Measurements from ENCODE around the gene UGT1A9.

UGT1A9 gene

GRCh38 chr2:233820774-233821105, 149.0 kb downstream of the UGT1A9 start:
- Histone ChIP-seq H3K4ac (ENCODE audit: low read depth, low read length) (no peak overlapping the region), H2BK120ac (ENCODE audit: insufficient read depth, low read length, poor library complexity) (no peak overlapping the region), H3K27ac (ENCODE audit: low read depth, low read length) (no peak overlapping the region), H3K79me2 (ENCODE audit: control insufficient read depth, insufficient read depth, low read length, poor library complexity) (no peaks in the 10 kb centered on the region), H4K8ac (ENCODE audit: low read depth, low read length) (no peak overlapping the region), H3K9ac (ENCODE audit: low read length) (no peak overlapping the region), H3K4me1 (ENCODE audit: control insufficient read depth in 1 of 2, insufficient read depth in 2 of 2, low read length in 2 of 2) (no peaks in the 10 kb centered on the region), H4K91ac (ENCODE audit: low read depth, low read length) (no peak overlapping the region), H2BK5ac (ENCODE audit: low read depth, low read length, poor library complexity) (no peak overlapping the region), H4K12ac (ENCODE audit: low read depth, low read length) (no peak overlapping the region), H3K79me1 (ENCODE audit: low read length) (no peaks in the 10 kb centered on the region), H2AFZ (ENCODE audit: insufficient read depth, low read length, poor library complexity) (no peak overlapping the region), H3K4me3 (ENCODE audit: low read depth, low read length) (no peak overlapping the region), H3K18ac (ENCODE audit: low read length) (no peak overlapping the region), H2BK12ac (ENCODE audit: low read length) (no peak overlapping the region), H3K9me3 (ENCODE audit: insufficient read depth, low read depth, low read length) (peaks cover 5% of the 10 kb centered on the region), H3K27me3 (ENCODE audit: insufficient read depth, low read length) (no peaks in the 10 kb centered on the region), H3K36me3 (ENCODE audit: control insufficient read depth in 1 of 2, insufficient read depth in 2 of 2, low read length in 2 of 2) (no peaks in the 10 kb centered on the region), H2AK5ac (ENCODE audit: low read length) (no peak overlapping the region), H3K23ac (ENCODE audit: low read length) (no peak overlapping the region), H3K4me2 (ENCODE audit: low read length) (no peak overlapping the region), H3K14ac (ENCODE audit: low read length) (no peak overlapping the region)
- no peak for DNase-seq
- no CpG with 5 or more reads among the region's 6 CpGs for WGBS (ENCODE audit: extremely low coverage, insufficient coverage, insufficient read length)

- no peaks in the 10 kb centered on the region for H3K79me2 ChIP-seq (ENCODE audit: control insufficient read depth, insufficient read depth, low read length, poor library complexity)
- no peak overlapping the region for H2BK120ac ChIP-seq (ENCODE audit: insufficient read depth, low read length, poor library complexity)
- H3K9ac ChIP-seq (ENCODE audit: low read length) = no peak overlapping the region
- no peak overlapping the region for H3K27ac ChIP-seq (ENCODE audit: low read depth, low read length)
- H3K4me2 ChIP-seq (ENCODE audit: low read length) = no peak overlapping the region
- H3K4me1 ChIP-seq (ENCODE audit: control insufficient read depth in 1 of 2, insufficient read depth in 2 of 2, low read length in 2 of 2) = no peaks in the 10 kb centered on the region
- no peaks in the 10 kb centered on the region for H3K36me3 ChIP-seq (ENCODE audit: control insufficient read depth in 1 of 2, insufficient read depth in 2 of 2, low read length in 2 of 2)
- WGBS (ENCODE audit: extremely low coverage, insufficient coverage, insufficient read length) = no CpG with 5 or more reads among the region's 3 CpGs
- H3K4me3 ChIP-seq (ENCODE audit: low read depth, low read length) = no peak overlapping the region
- H3K23ac ChIP-seq (ENCODE audit: low read length) = no peak overlapping the region
- H4K91ac ChIP-seq (ENCODE audit: low read depth, low read length) = no peak overlapping the region
- H2AFZ ChIP-seq (ENCODE audit: insufficient read depth, low read length, poor library complexity) = no peak overlapping the region
- no peak for DNase-seq
- no peak overlapping the region for H3K18ac ChIP-seq (ENCODE audit: low read length)
- no peak overlapping the region for H4K12ac ChIP-seq (ENCODE audit: low read depth, low read length)
- H3K9me3 ChIP-seq (ENCODE audit: insufficient read depth, low read depth, low read length) = peaks cover 5% of the 10 kb centered on the region
- H2BK5ac ChIP-seq (ENCODE audit: low read depth, low read length, poor library complexity) = no peak overlapping the region
- no peaks in the 10 kb centered on the region for H3K27me3 ChIP-seq (ENCODE audit: insufficient read depth, low read length)
- H4K8ac ChIP-seq (ENCODE audit: low read depth, low read length) = no peak overlapping the region
- no peak overlapping the region for H2AK5ac ChIP-seq (ENCODE audit: low read length)
- no peak overlapping the region for H3K4ac ChIP-seq (ENCODE audit: low read depth, low read length)
- no peaks in the 10 kb centered on the region for H3K79me1 ChIP-seq (ENCODE audit: low read length)
- no peak overlapping the region for H2BK12ac ChIP-seq (ENCODE audit: low read length)
- no peak overlapping the region for H3K14ac ChIP-seq (ENCODE audit: low read length)
Measured at GRCh38 chr2:233821196-233821595, 149.5 kb downstream of the UGT1A9 start.

- H3K4me1 ChIP-seq (ENCODE audit: control insufficient read depth in 1 of 2, insufficient read depth in 2 of 2, low read length in 2 of 2) = no peaks in the 10 kb centered on the region
Measured at GRCh38 chr2:233821709-233822100, 150.0 kb downstream of the UGT1A9 start.

GRCh38 chr2:233822101-233822771, 150.5 kb downstream of the UGT1A9 start:
- H3K18ac ChIP-seq (ENCODE audit: low read length) = no peak overlapping the region
- DNase-seq = no peak
- no peak overlapping the region for H2BK12ac ChIP-seq (ENCODE audit: low read length)
- H3K79me1 ChIP-seq (ENCODE audit: low read length) = no peaks in the 10 kb centered on the region
- no peak overlapping the region for H3K4me3 ChIP-seq (ENCODE audit: low read depth, low read length)
- no peak overlapping the region for H3K4ac ChIP-seq (ENCODE audit: low read depth, low read length)
- H2AK5ac ChIP-seq (ENCODE audit: low read length) = no peak overlapping the region
- H2BK5ac ChIP-seq (ENCODE audit: low read depth, low read length, poor library complexity) = no peak overlapping the region
- H3K27ac ChIP-seq (ENCODE audit: low read depth, low read length) = no peak overlapping the region
- H3K9me3 ChIP-seq (ENCODE audit: insufficient read depth, low read depth, low read length) = peaks cover 4% of the 10 kb centered on the region
- H3K36me3 ChIP-seq (ENCODE audit: control insufficient read depth in 1 of 2, insufficient read depth in 2 of 2, low read length in 2 of 2) = no peaks in the 10 kb centered on the region
- H3K27me3 ChIP-seq (ENCODE audit: insufficient read depth, low read length) = no peaks in the 10 kb centered on the region
- no peaks in the 10 kb centered on the region for H3K79me2 ChIP-seq (ENCODE audit: control insufficient read depth, insufficient read depth, low read length, poor library complexity)
- H4K91ac ChIP-seq (ENCODE audit: low read depth, low read length) = no peak overlapping the region
- H2AFZ ChIP-seq (ENCODE audit: insufficient read depth, low read length, poor library complexity) = no peak overlapping the region
- H3K4me1 ChIP-seq (ENCODE audit: control insufficient read depth in 1 of 2, insufficient read depth in 2 of 2, low read length in 2 of 2) = no peaks in the 10 kb centered on the region
- no peak overlapping the region for H3K14ac ChIP-seq (ENCODE audit: low read length)
- H3K4me2 ChIP-seq (ENCODE audit: low read length) = no peak overlapping the region
- no peak overlapping the region for H3K23ac ChIP-seq (ENCODE audit: low read length)
- H4K12ac ChIP-seq (ENCODE audit: low read depth, low read length) = no peak overlapping the region
- no peak overlapping the region for H3K9ac ChIP-seq (ENCODE audit: low read length)
- no peak overlapping the region for H4K8ac ChIP-seq (ENCODE audit: low read depth, low read length)
- no CpG with 5 or more reads among the region's 21 CpGs for WGBS (ENCODE audit: extremely low coverage, insufficient coverage, insufficient read length)
- no peak overlapping the region for H2BK120ac ChIP-seq (ENCODE audit: insufficient read depth, low read length, poor library complexity)

More at GRCh38 chr2:233821709-233822100, 150.0 kb downstream of the UGT1A9 start:
- no peak overlapping the region for H4K8ac ChIP-seq (ENCODE audit: low read depth, low read length)
- no peak overlapping the region for H3K4ac ChIP-seq (ENCODE audit: low read depth, low read length)
- no peaks in the 10 kb centered on the region for H3K36me3 ChIP-seq (ENCODE audit: control insufficient read depth in 1 of 2, insufficient read depth in 2 of 2, low read length in 2 of 2)
- no peaks in the 10 kb centered on the region for H3K27me3 ChIP-seq (ENCODE audit: insufficient read depth, low read length)
- H3K9ac ChIP-seq (ENCODE audit: low read length) = no peak overlapping the region
- no peak overlapping the region for H4K12ac ChIP-seq (ENCODE audit: low read depth, low read length)
- H3K4me3 ChIP-seq (ENCODE audit: low read depth, low read length) = no peak overlapping the region
- no peak overlapping the region for H2AFZ ChIP-seq (ENCODE audit: insufficient read depth, low read length, poor library complexity)
- no peak overlapping the region for H2BK12ac ChIP-seq (ENCODE audit: low read length)
- H2BK5ac ChIP-seq (ENCODE audit: low read depth, low read length, poor library complexity) = no peak overlapping the region
- no peak overlapping the region for H3K27ac ChIP-seq (ENCODE audit: low read depth, low read length)
- H2BK120ac ChIP-seq (ENCODE audit: insufficient read depth, low read length, poor library complexity) = no peak overlapping the region
- H3K79me1 ChIP-seq (ENCODE audit: low read length) = no peaks in the 10 kb centered on the region
- H3K14ac ChIP-seq (ENCODE audit: low read length) = no peak overlapping the region
- H3K4me2 ChIP-seq (ENCODE audit: low read length) = no peak overlapping the region
- peaks cover 4% of the 10 kb centered on the region for H3K9me3 ChIP-seq (ENCODE audit: insufficient read depth, low read depth, low read length)
- H3K79me2 ChIP-seq (ENCODE audit: control insufficient read depth, insufficient read depth, low read length, poor library complexity) = no peaks in the 10 kb centered on the region
- no peak overlapping the region for H2AK5ac ChIP-seq (ENCODE audit: low read length)
- no CpG with 5 or more reads among the region's 8 CpGs for WGBS (ENCODE audit: extremely low coverage, insufficient coverage, insufficient read length)
- H3K23ac ChIP-seq (ENCODE audit: low read length) = no peak overlapping the region
- H3K18ac ChIP-seq (ENCODE audit: low read length) = no peak overlapping the region
- no peak for DNase-seq
- H4K91ac ChIP-seq (ENCODE audit: low read depth, low read length) = no peak overlapping the region
